ENCODE results near the gene IBA57. TPM values are rescaled to one million over a fixed set of nuclear protein-coding genes. Genes with fewer than 3 reads are reported as not detected.

IBA57 gene
- total and polyA plus RNA-seq, 4 donors, result 2.8 to 21.4 (median 6.9) TPM

DNA sequence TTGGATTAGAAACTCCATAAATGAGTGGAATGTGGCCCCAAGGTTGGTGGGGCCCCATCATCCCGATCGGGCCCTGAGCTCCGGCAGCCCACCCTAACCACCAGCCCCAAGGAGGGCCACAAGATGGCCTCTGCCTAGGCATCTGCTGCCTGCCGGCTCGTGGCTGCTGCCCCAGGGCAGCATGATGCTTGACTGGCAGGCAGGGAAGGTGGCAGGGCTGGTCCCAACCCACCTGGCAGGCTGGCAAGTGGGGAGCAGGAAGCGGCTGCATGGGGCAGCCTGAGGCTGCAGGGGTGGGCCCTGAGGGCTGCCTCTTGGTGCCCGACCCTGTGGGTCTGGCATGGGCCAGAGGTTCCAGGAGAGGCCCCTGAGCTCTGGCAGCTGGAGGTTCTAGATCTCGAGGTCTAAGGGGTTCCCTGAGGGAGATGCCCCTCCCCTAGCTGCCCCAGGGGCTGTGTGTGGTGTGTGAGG, 16.6 kb upstream of the IBA57 start:
- peaks cover 8 to 41% (median 30%) of the 10 kb centered on the region in 5 donors for H3K4me1 ChIP-seq (ENCODE audit: control insufficient read depth in 5 of 5, insufficient read depth in 5 of 5, low read length in 5 of 5)
- peak overlapping the region; percentile 24 to 84 for H3K27ac ChIP-seq (ENCODE audit: low read depth in 1 of 2, low read length in 1 of 2)
- no peak for DNase-seq
- H3K9me3 ChIP-seq (ENCODE audit: control insufficient read depth in 4 of 4, insufficient read depth in 3 of 4, low read length in 3 of 4), result no peaks in the 10 kb centered on the region
- H3K27me3 ChIP-seq (ENCODE audit: control insufficient read depth in 3 of 3, insufficient read depth in 3 of 3, low read length in 2 of 3), result no peaks in the 10 kb centered on the region
- TF ChIP-seq, protein P1, sequence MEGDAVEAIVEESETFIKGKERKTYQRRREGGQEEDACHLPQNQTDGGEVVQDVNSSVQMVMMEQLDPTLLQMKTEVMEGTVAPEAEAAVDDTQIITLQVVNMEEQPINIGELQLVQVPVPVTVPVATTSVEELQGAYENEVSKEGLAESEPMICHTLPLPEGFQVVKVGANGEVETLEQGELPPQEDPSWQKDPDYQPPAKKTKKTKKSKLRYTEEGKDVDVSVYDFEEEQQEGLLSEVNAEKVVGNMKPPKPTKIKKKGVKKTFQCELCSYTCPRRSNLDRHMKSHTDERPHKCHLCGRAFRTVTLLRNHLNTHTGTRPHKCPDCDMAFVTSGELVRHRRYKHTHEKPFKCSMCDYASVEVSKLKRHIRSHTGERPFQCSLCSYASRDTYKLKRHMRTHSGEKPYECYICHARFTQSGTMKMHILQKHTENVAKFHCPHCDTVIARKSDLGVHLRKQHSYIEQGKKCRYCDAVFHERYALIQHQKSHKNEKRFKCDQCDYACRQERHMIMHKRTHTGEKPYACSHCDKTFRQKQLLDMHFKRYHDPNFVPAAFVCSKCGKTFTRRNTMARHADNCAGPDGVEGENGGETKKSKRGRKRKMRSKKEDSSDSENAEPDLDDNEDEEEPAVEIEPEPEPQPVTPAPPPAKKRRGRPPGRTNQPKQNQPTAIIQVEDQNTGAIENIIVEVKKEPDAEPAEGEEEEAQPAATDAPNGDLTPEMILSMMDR (IDR thresholded peaks at IDR 0.05; ENCODE audit: control extremely low read depth, extremely low read depth), result no peak
- H3K36me3 ChIP-seq (ENCODE audit: control insufficient read depth in 4 of 4, insufficient read depth in 4 of 4, low read length in 4 of 4), result peaks cover 0 to 51% (median 1%) of the 10 kb centered on the region in 4 donors
- H3K9ac ChIP-seq (ENCODE audit: insufficient read depth in 1 of 2, low read length in 2 of 2), result peak overlapping the region in 1 of 2 donors; percentile 23
- no peak overlapping the region for H3K4me3 ChIP-seq
- WGBS, 2 donors, result 67 to 84% methylated on average over 8 of the region's 8 CpGs
- ATAC-seq (ENCODE audit: insufficient read depth, low FRiP score), result no peak

DNA sequence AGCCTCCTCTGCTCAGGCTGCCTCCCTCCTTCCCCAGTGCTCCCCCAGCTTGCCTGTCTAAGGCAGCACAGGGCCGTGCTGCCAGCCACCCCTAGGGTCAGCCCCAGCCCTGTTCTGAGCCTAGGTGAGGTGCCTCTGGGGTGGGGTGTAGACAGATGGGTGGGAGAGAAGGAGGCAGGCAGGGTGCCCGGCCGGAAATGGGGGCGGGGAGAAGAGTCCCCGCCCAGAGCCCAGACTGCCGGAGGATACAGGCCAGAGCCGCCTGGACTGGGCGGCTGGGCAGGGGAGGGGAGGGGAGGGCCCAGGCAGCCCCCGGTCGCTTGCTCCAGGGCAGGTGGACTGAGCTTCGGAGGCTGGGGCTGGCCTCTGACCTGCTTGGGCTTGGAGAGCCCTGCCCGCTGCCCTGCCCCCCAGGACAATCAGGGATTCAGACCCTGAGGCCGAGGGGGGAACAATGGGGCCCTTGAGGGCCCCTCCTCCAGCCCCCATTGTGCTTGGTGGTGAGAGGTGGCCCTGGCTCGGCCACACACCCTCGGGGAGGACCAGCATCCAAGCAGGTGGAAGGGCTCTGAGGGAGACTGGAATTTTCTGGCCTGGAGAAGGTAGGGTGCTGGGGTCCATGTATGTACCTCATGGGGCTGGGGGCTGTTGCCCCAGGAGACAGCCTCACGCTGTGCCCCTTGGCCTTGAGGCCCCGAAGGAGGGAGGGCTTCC, 16.0 kb upstream of the IBA57 start, which contains the start of gene GJC2:
Gene GJC2 (plus strand): TSS at position 525 of the 714 bp plus-strand sequence. CDS start 7,829 bp downstream, outside the sequence.
- no peak for ATAC-seq (ENCODE audit: insufficient read depth, low FRiP score)
- peak; percentile 61 to 83 (median 68) for DNase-seq
- no peaks in the 10 kb centered on the region for H3K27me3 ChIP-seq (ENCODE audit: control insufficient read depth in 3 of 3, insufficient read depth in 3 of 3, low read length in 2 of 3)
- H3K27ac ChIP-seq (ENCODE audit: low read depth in 1 of 2, low read length in 1 of 2), result peak within 1 kb of the TSS; percentile 58 to 84
- H3K9ac ChIP-seq (ENCODE audit: insufficient read depth in 1 of 2, low read length in 2 of 2), result peak within 1 kb of the TSS in 1 of 2 donors; percentile 23
- TF ChIP-seq, protein P1 (IDR thresholded peaks at IDR 0.05; ENCODE audit: control extremely low read depth, extremely low read depth), result no peak
- H3K4me3 ChIP-seq, result no peak within 1 kb of the TSS
- H3K9me3 ChIP-seq (ENCODE audit: control insufficient read depth in 4 of 4, insufficient read depth in 3 of 4, low read length in 3 of 4), result no peaks in the 10 kb centered on the region
- 48 to 70% methylated on average over 17 of the region's 17 CpGs for WGBS, 2 donors
- peaks cover 8 to 41% (median 30%) of the 10 kb centered on the region in 5 donors for H3K4me1 ChIP-seq (ENCODE audit: control insufficient read depth in 5 of 5, insufficient read depth in 5 of 5, low read length in 5 of 5)
- peaks cover 0 to 50% (median 1%) of the 10 kb centered on the region in 4 donors for H3K36me3 ChIP-seq (ENCODE audit: control insufficient read depth in 4 of 4, insufficient read depth in 4 of 4, low read length in 4 of 4)

DNA sequence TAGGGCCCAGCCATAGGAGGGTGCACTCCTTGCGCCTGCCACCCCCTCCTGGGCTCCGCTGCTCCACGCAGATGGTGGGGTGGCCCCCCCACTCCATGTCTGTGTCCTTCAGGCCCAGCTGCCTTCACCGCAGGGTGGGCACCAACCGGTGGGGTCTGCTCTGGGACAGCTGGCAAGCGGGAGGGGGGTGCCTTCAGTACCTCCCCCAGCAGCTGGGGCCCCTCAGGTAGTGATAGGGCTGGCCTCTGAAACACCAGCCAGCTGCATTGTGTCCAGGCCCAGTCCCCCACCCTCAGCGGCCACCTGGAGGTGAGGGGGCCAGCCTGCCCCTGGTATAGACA, 15.5 kb upstream of the IBA57 start:
- Histone ChIP-seq H3K4me3 (no peak overlapping the region), H3K4me1 (ENCODE audit: control insufficient read depth in 5 of 5, insufficient read depth in 5 of 5, low read length in 5 of 5) (peaks cover 8 to 41% (median 30%) of the 10 kb centered on the region in 5 donors), H3K27ac (ENCODE audit: low read depth in 1 of 2, low read length in 1 of 2) (peak overlapping the region in 1 of 2 donors; percentile 71), H3K36me3 (ENCODE audit: control insufficient read depth in 4 of 4, insufficient read depth in 4 of 4, low read length in 4 of 4) (peaks cover 0 to 46% (median 1%) of the 10 kb centered on the region in 4 donors), H3K27me3 (ENCODE audit: control insufficient read depth in 3 of 3, insufficient read depth in 3 of 3, low read length in 2 of 3) (no peaks in the 10 kb centered on the region), H3K9me3 (ENCODE audit: control insufficient read depth in 4 of 4, insufficient read depth in 3 of 4, low read length in 3 of 4) (no peaks in the 10 kb centered on the region), H3K9ac (ENCODE audit: insufficient read depth in 1 of 2, low read length in 2 of 2) (no peak overlapping the region)
- 59% methylated on average over 4 to 7 of the region's 7 CpGs for WGBS, 2 donors
- TF ChIP-seq, protein P1 (IDR thresholded peaks at IDR 0.05; ENCODE audit: control extremely low read depth, extremely low read depth), result no peak
- DNase-seq (no peak), ATAC-seq (ENCODE audit: insufficient read depth, low FRiP score) (no peak)

Data from lung (tissue), 12 donors.